Fibroblast of lung (primary cell): ENCODE data around the gene SPATA33.

Source experiments
- CTCF ChIP-seq, 2 donors: IDR thresholded peaks in 1 of 2; conservative IDR thresholded peaks in 1 of 2; 1 replicate in 1 of 2; 2 replicates in 1 of 2; pipeline ENCODE4 v1.5.1; 2011 to 2012; ENCODE audit warnings: low read length in 2 of 2, control low read depth in 1 of 2, inconsistent platforms in 1 of 2, low read depth in 1 of 2, mild to moderate bottlenecking in 1 of 2
- EZH2 ChIP-seq: IDR thresholded peaks from 2 replicates; pipeline ENCODE4 v1.5.1; 2012; ENCODE audit warnings: low read length, control low read depth, mild to moderate bottlenecking; ENCODE audit errors: missing control alignments

- TF ChIP-seq CTCF (conservative IDR thresholded peaks at IDR 0.05 in 1 of 2, IDR thresholded peaks at IDR 0.05 in 1 of 2; ENCODE audit: low read depth in 1 of 2, low read length in 2 of 2) (no peak), EZH2 (no peak)
Measured at GRCh38 chr16:89633064-89633631, 24.5 kb upstream of the SPATA33 start.
